ENCODE data around the gene FANCL.
"Not testable (repeated sequence)": the region's sequence is repeated elsewhere in the genome, so short reads cannot be mapped to it uniquely, and the experiment has no call there.

Gene FANCL

DNA sequence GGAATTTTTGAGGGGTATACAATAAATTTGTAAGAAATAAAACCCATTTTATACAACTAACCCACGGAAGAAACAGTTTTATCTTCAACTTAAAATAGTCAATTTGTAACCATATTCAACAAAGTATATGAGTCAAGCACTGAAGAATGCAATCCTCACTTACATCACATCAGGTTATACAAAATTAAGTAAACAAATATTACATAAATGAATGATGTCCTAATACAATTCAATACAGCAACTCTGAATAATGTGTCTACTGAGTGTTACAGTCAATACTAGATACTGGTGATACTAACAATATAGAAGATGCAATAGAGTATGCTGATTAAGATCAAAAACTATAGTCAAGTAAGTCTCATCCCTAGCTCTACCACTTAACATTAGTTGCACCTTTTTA, 58.6 kb downstream of the FANCL start:
- no peak overlapping the region for H3K4me2 ChIP-seq (ENCODE audit: low read length)
- no peaks in the 10 kb centered on the region for H3K36me3 ChIP-seq (replicated peaks; ENCODE audit: low read depth, low read length)
- H3K79me2 ChIP-seq (ENCODE audit: low read length), result no peaks in the 10 kb centered on the region
- no peaks in the 10 kb centered on the region for H3K27me3 ChIP-seq (ENCODE audit: low read depth, low read length)
- no peak overlapping the region for H3K4me3 ChIP-seq (ENCODE audit: low read length)
- no peak overlapping the region for H2AFZ ChIP-seq (ENCODE audit: low read depth, low read length)
- H3K9ac ChIP-seq (ENCODE audit: low read length), result no peak overlapping the region
- no peaks in the 10 kb centered on the region for H3K9me3 ChIP-seq (ENCODE audit: insufficient read depth, low read length)
- H3K27ac ChIP-seq (ENCODE audit: low read length), result no peak overlapping the region
- TF ChIP-seq, protein P1, sequence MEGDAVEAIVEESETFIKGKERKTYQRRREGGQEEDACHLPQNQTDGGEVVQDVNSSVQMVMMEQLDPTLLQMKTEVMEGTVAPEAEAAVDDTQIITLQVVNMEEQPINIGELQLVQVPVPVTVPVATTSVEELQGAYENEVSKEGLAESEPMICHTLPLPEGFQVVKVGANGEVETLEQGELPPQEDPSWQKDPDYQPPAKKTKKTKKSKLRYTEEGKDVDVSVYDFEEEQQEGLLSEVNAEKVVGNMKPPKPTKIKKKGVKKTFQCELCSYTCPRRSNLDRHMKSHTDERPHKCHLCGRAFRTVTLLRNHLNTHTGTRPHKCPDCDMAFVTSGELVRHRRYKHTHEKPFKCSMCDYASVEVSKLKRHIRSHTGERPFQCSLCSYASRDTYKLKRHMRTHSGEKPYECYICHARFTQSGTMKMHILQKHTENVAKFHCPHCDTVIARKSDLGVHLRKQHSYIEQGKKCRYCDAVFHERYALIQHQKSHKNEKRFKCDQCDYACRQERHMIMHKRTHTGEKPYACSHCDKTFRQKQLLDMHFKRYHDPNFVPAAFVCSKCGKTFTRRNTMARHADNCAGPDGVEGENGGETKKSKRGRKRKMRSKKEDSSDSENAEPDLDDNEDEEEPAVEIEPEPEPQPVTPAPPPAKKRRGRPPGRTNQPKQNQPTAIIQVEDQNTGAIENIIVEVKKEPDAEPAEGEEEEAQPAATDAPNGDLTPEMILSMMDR (IDR thresholded peaks at IDR 0.05; ENCODE audit: low read depth, low read length), result no peak
- no peak for TF ChIP-seq EZH2phosphoT487 (IDR thresholded peaks at IDR 0.05; ENCODE audit: low read depth)
- H3K4me1 ChIP-seq (ENCODE audit: low read length), result no peaks in the 10 kb centered on the region
- H4K20me1 ChIP-seq (ENCODE audit: insufficient read depth, low read length), result no peaks in the 10 kb centered on the region

DNA sequence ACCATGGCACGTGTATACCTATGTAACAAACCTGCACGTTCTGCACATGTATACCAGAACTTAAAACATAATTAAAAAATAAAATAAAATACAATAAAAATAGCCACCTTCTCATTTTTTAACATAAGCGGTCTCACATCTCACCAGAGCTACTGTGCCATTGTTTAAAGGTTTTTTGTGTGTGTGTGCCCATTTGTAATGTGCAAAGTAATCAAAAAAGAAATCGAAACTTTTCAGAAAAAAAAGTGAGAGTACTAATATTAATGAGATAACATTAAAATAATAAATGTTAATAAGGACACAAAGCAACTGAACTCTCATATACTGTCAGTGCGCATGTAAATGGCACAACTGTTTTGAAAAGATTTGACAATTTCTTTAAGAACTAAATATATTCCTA, 60.5 kb downstream of the FANCL start:
- no peak for TF ChIP-seq EZH2phosphoT487 (IDR thresholded peaks at IDR 0.05; ENCODE audit: low read depth)
- TF ChIP-seq, protein P1 (IDR thresholded peaks at IDR 0.05; ENCODE audit: low read depth, low read length), result no peak
- Histone ChIP-seq H3K36me3 (replicated peaks; ENCODE audit: low read depth, low read length) (no peaks in the 10 kb centered on the region), H3K4me2 (ENCODE audit: low read length) (no peak overlapping the region), H3K27ac (ENCODE audit: low read length) (no peak overlapping the region), H3K27me3 (ENCODE audit: low read depth, low read length) (no peaks in the 10 kb centered on the region), H3K4me3 (ENCODE audit: low read length) (no peak overlapping the region), H4K20me1 (ENCODE audit: insufficient read depth, low read length) (no peaks in the 10 kb centered on the region), H3K4me1 (ENCODE audit: low read length) (no peaks in the 10 kb centered on the region), H3K79me2 (ENCODE audit: low read length) (no peaks in the 10 kb centered on the region), H3K9me3 (ENCODE audit: insufficient read depth, low read length) (no peaks in the 10 kb centered on the region), H3K9ac (ENCODE audit: low read length) (no peak overlapping the region), H2AFZ (ENCODE audit: low read depth, low read length) (no peak overlapping the region)

DNA sequence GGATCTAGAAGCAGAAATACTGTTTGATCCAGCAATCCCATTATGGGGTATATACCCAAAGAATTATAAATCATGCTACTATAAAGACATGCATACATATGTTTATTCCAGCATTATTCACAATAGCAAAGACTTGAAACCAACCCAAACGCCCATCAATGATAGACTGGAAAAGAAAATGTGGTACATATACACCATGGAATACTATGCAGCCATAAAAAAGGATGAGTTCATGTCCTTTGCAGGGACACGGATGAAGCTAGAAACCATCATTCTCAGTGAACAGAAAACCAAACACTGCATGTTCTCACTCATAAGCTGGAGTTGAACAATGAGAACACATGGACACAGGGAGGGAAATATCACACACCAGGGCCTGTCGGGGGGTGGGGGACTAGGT, 61.0 kb downstream of the FANCL start:
- H3K4me3 ChIP-seq (ENCODE audit: low read length); H3K79me2 ChIP-seq (ENCODE audit: low read length); H3K27me3 ChIP-seq (ENCODE audit: low read depth, low read length); H3K9me3 ChIP-seq (ENCODE audit: insufficient read depth, low read length); H3K4me2 ChIP-seq (ENCODE audit: low read length); H3K36me3 ChIP-seq (replicated peaks; ENCODE audit: low read depth, low read length); H3K27ac ChIP-seq (ENCODE audit: low read length); H4K20me1 ChIP-seq (ENCODE audit: insufficient read depth, low read length); H3K9ac ChIP-seq (ENCODE audit: low read length); H3K4me1 ChIP-seq (ENCODE audit: low read length); H2AFZ ChIP-seq (ENCODE audit: low read depth, low read length): not testable (repeated sequence)

DNA sequence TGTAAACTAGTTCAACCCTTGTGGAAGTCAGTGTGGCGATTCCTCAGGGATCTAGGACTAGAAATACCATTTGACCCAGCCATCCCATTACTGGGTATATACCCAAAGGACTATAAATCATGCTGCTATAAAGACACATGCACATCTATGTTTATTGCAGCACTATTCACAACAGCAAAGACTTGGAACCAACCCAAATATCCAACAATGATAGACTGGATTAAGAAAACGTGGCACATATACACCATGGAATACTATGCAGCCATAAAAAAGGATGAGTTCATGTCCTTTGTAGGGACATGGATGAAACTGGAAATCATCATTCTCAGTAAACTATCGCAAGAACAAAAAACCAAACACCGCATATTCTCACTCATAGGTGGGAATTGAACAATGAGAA, 63.9 kb downstream of the FANCL start:
- not testable (repeated sequence) for H3K79me2 ChIP-seq (ENCODE audit: low read length); H3K36me3 ChIP-seq (replicated peaks; ENCODE audit: low read depth, low read length); H4K20me1 ChIP-seq (ENCODE audit: insufficient read depth, low read length); H3K9ac ChIP-seq (ENCODE audit: low read length); H3K4me3 ChIP-seq (ENCODE audit: low read length); H3K27ac ChIP-seq (ENCODE audit: low read length); H3K27me3 ChIP-seq (ENCODE audit: low read depth, low read length); H3K9me3 ChIP-seq (ENCODE audit: insufficient read depth, low read length); H3K4me2 ChIP-seq (ENCODE audit: low read length); H2AFZ ChIP-seq (ENCODE audit: low read depth, low read length); H3K4me1 ChIP-seq (ENCODE audit: low read length)

DNA sequence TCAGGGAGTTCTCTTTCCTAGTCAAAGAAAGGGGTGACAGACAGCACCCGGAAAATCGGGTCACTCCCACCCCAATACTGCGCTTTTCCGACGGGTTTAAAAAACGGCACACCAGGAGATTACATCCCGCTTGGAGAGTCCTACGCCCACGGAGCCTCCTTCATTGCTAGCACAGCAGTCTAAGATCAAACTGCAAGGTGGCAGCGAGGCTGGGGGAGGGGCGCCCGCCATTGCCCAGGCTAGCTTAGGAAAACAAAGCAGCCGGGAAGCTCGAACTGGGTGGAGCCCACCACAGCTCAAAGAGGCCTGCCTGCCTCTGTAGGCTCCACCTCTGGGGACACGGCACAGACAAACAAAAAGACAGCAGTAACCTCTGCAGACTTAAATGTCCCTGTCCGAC, 69.3 kb downstream of the FANCL start:
- not testable (repeated sequence) for H4K20me1 ChIP-seq (ENCODE audit: insufficient read depth, low read length); H3K4me2 ChIP-seq (ENCODE audit: low read length); H3K79me2 ChIP-seq (ENCODE audit: low read length); H3K4me1 ChIP-seq (ENCODE audit: low read length); H3K9me3 ChIP-seq (ENCODE audit: insufficient read depth, low read length); H3K4me3 ChIP-seq (ENCODE audit: low read length); H3K27ac ChIP-seq (ENCODE audit: low read length); H3K9ac ChIP-seq (ENCODE audit: low read length); H2AFZ ChIP-seq (ENCODE audit: low read depth, low read length); H3K27me3 ChIP-seq (ENCODE audit: low read depth, low read length); H3K36me3 ChIP-seq (replicated peaks; ENCODE audit: low read depth, low read length)

DNA sequence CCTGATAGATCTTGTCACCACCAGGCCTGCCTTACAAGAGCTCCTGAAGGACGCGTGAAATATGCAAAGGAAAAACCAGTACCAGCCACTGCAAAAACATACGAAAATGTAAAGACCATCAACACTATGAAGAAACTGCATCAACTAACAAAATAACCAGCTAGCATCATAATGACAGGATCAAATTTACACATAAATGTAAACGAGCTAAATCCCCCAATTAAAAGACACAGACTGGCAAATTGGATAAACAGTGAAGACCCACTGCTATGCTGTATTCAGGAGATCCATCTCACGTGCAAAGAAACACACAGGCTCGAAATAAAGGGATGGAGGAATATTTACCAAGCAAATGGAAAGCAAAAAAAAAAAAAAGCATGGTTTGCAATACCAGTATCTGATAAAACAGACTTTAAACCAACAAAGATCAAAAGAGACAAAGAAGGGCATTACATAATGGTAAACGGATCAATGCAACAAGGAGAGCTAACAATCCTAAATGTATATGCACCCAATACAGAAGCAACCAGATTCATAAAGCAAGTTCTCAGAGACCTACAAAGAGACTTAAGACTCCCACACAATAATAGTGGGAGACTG, 70.7 kb downstream of the FANCL start:
- H3K79me2 ChIP-seq (ENCODE audit: low read length); H3K36me3 ChIP-seq (replicated peaks; ENCODE audit: low read depth, low read length); H3K9ac ChIP-seq (ENCODE audit: low read length); H4K20me1 ChIP-seq (ENCODE audit: insufficient read depth, low read length); H3K4me2 ChIP-seq (ENCODE audit: low read length); H3K27me3 ChIP-seq (ENCODE audit: low read depth, low read length); H2AFZ ChIP-seq (ENCODE audit: low read depth, low read length); H3K4me1 ChIP-seq (ENCODE audit: low read length); H3K4me3 ChIP-seq (ENCODE audit: low read length); H3K9me3 ChIP-seq (ENCODE audit: insufficient read depth, low read length); H3K27ac ChIP-seq (ENCODE audit: low read length): not testable (repeated sequence)

DNA sequence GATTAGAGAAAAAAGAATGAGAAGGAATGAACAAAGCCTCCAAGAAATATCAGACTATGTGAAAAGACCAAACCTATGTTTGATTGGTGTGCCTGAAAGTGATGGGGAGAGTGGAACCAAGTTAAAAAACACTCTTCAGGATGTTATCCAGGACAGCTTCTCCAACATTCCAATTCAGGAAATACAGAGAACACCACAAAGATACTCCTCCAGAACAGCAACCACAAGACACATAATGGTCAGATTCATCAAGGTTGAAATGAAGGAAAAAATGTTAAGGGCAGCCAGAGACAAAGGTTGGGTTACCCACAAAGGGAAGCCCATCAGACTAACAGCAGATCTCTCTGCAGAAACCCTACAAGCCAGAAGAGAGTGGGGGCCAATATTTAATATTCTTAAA, 71.3 kb downstream of the FANCL start:
- H3K4me3 ChIP-seq (ENCODE audit: low read length); H3K27me3 ChIP-seq (ENCODE audit: low read depth, low read length); H2AFZ ChIP-seq (ENCODE audit: low read depth, low read length); H3K27ac ChIP-seq (ENCODE audit: low read length); H3K9ac ChIP-seq (ENCODE audit: low read length); H3K36me3 ChIP-seq (replicated peaks; ENCODE audit: low read depth, low read length); H3K9me3 ChIP-seq (ENCODE audit: insufficient read depth, low read length); H3K79me2 ChIP-seq (ENCODE audit: low read length); H4K20me1 ChIP-seq (ENCODE audit: insufficient read depth, low read length); H3K4me2 ChIP-seq (ENCODE audit: low read length); H3K4me1 ChIP-seq (ENCODE audit: low read length): not testable (repeated sequence)

DNA sequence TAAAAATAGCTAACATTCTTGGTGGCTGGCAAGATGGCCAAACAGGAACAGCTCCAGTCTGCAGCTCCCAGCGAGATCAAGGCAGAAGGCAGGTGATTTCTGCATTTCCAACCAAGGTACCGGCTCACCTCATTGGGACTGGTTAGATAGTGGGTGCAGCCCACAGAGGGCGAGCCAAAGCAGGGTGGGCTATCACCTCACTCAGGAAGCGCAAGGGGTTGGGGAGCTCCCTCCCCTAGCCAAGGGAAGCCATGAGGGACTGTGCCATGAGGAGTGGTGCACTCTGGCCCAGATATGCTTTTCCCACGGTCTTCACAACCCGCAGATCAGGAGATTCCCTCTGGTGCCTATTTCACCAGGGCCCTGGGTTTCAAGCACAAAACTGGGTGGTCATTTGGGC, 73.0 kb downstream of the FANCL start:
- not testable (repeated sequence) for H3K4me2 ChIP-seq (ENCODE audit: low read length); H3K9ac ChIP-seq (ENCODE audit: low read length); H3K4me1 ChIP-seq (ENCODE audit: low read length); H3K27ac ChIP-seq (ENCODE audit: low read length); H3K27me3 ChIP-seq (ENCODE audit: low read depth, low read length); H3K79me2 ChIP-seq (ENCODE audit: low read length); H3K4me3 ChIP-seq (ENCODE audit: low read length); H4K20me1 ChIP-seq (ENCODE audit: insufficient read depth, low read length); H3K9me3 ChIP-seq (ENCODE audit: insufficient read depth, low read length); H3K36me3 ChIP-seq (replicated peaks; ENCODE audit: low read depth, low read length); H2AFZ ChIP-seq (ENCODE audit: low read depth, low read length)
